GM12875 (cell line): ENCODE measurements around the gene SFXN1.

Experiments
- H3K4me3 ChIP-seq: one replicate; pipeline ENCODE4 v1.5.1; 2011; ENCODE audit warnings: low read depth, low read length, control low read depth
- TF ChIP-seq, protein P1 (sequence below): IDR thresholded peaks from 2 replicates; pipeline ENCODE4 v1.5.1; 2011; ENCODE audit warnings: low read depth, mild to moderate bottlenecking, control low read depth, inconsistent platforms, low read length, moderate library complexity, borderline replicate concordance; ENCODE audit not compliant: insufficient read depth

The SFXN1 gene

DNA sequence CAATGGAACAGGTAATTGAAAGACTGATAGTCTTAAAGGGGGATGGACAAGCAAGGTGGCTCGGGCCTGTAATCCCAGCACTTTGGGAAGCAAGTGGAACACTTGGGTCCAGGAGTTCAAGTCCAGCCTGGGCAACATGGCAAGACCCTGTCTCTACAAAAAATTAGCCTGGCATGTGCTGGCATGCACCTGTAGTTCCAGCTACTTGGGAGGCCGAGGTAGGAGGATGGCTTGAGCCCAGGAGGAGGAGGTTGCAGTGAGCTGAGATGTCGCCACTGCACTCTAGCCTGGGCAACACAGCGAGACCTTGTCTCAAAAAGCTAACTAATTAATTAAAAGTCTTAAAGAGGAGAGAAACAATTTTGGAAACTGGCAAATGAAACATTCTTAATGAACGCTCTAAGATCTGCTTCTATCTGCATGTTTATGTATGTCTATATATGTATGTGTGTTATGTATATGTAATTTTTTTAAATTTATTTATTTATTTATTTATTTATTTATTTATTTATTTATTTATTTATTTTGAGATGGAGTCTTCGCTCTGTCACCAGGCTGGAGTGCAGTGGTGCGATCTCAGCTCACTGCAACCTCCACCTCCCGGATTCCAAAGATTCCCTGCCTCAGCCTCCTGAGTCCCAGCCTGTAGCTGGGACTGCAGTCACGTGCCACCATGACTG, 80.6 kb downstream of the SFXN1 start:
- TF ChIP-seq, protein P1, sequence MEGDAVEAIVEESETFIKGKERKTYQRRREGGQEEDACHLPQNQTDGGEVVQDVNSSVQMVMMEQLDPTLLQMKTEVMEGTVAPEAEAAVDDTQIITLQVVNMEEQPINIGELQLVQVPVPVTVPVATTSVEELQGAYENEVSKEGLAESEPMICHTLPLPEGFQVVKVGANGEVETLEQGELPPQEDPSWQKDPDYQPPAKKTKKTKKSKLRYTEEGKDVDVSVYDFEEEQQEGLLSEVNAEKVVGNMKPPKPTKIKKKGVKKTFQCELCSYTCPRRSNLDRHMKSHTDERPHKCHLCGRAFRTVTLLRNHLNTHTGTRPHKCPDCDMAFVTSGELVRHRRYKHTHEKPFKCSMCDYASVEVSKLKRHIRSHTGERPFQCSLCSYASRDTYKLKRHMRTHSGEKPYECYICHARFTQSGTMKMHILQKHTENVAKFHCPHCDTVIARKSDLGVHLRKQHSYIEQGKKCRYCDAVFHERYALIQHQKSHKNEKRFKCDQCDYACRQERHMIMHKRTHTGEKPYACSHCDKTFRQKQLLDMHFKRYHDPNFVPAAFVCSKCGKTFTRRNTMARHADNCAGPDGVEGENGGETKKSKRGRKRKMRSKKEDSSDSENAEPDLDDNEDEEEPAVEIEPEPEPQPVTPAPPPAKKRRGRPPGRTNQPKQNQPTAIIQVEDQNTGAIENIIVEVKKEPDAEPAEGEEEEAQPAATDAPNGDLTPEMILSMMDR: no peak
- no peak overlapping the region for H3K4me3 ChIP-seq

DNA sequence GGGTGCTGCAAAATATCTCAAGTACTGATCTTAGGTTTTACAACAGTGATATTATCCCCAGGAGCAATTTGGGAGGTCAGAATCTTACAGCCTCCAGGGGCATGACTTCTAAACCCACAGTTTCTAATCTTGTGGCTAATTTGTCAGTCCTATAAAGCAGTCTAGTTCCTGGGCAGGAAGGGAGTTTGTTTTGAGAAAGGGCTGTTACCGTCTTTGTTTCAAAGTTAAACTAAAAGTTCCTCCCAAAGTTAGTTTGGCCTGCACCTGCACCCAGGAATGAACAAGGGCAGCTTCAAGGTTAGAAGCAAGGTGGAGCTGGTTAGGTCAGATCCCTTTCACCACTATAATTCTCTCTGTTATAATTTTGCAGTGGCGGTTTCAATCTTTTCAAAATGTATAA, 81.7 kb downstream of the SFXN1 start:
- TF ChIP-seq, protein P1: no peak
- no peak overlapping the region for H3K4me3 ChIP-seq

DNA sequence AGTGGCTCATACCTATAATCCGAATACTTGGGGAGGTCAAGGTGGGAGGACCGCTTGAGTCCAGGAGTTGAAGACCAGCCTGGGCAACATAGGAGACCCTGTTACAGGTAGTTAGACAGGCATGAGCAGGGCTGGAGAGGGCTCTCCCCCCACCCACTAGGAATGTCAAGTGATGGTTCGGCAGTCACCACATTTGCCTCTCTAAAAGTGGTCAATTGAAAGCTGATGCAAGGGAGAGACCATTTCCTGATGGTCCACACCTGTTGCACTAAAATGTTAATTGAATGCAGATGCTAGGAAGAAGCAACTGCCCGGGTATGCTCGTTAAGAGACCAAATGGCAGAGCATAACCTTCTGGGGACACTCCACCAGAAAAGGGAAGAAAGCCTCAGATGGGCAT, 82.7 kb downstream of the SFXN1 start:
- no peak overlapping the region for H3K4me3 ChIP-seq
- TF ChIP-seq, protein P1: no peak

DNA sequence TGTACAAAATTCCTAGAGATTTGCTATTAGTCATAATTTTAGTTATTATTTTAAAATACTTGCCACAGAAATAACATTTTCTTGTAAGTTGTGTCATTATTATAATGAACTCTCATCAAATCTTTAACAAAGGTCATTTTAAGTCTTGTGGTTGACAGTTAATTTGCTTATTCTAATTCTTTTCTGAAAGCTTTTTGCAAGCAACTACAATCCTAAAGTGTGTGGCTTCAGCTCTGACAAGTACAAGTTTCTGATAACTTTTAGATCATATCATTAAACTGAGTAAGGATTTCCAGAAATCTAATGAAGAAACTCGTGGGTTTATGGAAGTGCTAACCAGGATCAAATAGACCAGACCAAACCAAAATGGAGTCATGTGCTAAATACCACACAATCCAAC, 86.4 kb downstream of the SFXN1 start:
- H3K4me3 ChIP-seq: no peak overlapping the region
- TF ChIP-seq, protein P1: no peak

DNA sequence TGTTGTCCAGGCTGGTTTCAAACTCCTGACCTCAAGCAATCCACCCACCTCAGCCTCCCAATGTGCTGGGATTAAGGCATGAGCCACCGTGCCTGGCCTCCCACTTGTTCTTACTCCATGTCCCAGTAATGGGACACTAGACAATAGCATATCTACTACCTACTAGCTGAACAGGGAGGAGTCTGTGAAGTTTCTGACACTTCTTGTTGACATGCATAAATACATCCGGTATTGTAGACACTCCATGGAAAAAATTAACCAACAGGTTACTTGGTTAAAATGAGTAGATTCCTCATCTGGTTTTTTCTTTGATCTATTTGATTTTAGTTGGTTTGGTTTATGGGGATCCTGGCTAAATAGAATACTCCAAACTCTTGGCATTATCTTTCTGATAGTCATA, 88.3 kb downstream of the SFXN1 start:
- no peak overlapping the region for H3K4me3 ChIP-seq
- TF ChIP-seq, protein P1: no peak

DNA sequence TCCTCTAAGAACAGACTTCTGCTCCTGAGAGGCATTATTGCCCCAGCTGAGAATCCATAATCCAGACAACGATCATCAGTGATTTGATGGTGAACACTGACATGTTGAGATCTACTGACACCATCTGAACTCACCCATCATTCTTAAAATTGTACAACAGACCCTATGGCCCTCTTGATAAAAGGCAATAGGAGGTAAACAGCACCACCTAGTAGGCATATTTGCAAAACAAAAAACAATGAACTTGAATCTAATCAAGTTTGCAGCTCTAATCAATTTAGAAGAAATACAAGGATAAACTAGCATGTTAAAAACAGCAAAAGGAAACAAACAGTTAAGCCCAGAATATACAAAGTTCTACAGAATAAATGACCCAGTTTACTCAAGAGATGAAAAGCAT, 89.6 kb downstream of the SFXN1 start:
- TF ChIP-seq, protein P1: no peak
- H3K4me3 ChIP-seq: no peak overlapping the region

DNA sequence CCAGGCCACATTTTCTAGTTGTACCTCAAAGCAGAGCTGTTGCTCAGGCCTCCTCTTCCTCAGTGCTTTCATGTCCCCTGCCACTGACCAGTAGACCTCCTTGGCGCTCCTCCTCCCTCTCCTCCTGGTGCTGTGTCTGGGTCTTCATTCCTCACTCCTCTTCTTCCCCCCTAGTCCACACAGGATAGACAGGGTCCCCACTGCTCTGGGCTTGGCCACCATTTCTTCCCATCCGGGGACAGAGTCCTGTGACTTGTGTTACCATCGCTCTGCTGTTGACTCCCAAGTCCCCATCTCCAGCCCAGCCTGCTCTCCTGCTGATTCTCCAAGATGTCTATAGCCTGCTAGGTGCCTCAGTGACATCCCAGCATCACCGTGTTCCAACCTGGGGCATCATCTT, 91.3 kb downstream of the SFXN1 start:
- H3K4me3 ChIP-seq: no peak overlapping the region
- TF ChIP-seq, protein P1: no peak
